SH-SY5Y (cell line): Measurements from ENCODE around the gene PRKG1.

Experiments used
- GATA2 ChIP-seq: IDR thresholded peaks from 2 replicates; pipeline ENCODE4 v1.6.1; 2011; ENCODE audit warnings: mild to moderate bottlenecking, low read depth, low read length
- GATA3 ChIP-seq: IDR thresholded peaks from 2 replicates; pipeline ENCODE4 v1.6.1; 2011; ENCODE audit warnings: low read depth, mild to moderate bottlenecking, low read length, moderate library complexity

DNA sequence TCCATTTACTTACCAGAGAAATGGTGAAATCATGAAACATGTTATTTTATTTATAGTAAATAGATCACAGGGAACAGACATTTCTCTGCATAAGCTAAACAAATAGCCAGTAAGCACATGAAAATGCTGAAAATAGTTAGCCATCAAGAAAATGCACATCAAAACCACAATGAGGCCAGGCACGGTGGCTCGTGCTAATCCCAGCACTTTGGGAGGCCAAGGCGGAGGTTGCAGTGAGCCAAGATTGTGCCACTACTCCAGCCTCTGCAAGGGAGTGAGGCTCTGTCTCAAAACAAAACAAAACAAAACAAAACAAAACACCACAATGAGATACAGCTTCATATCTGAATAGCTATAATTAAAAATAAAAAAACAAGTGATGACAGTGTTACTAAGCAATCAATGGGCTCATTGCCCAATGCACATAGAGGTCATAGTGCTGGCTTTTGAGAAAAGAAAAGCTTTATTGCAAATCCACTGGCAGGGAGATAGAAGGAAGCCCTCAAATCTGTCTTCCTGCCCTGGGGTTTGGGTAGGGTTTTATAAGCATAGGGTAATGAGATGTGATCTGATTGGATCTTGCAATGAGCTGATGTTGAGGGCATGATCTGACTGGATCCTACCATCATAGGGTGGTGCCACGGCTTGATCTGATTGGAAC is 608.9 kb downstream of the PRKG1 start:
- TF ChIP-seq GATA2 (no peak), GATA3 (no peak)
